Heart left ventricle (tissue), 16 donors: Measurements from ENCODE around the gene POMT1. TPM values are rescaled to one million over a fixed set of nuclear protein-coding genes. Genes with fewer than 3 reads are reported as not detected.
A peak's percentile ranks its signal among the peaks of the same experiment; 100 is the strongest.
"Not testable (repeated sequence)": the region's sequence is repeated elsewhere in the genome, so short reads cannot be mapped to it uniquely, and the experiment has no call there.

Experiments used
- ATAC-seq, 4 donors: fragments of 200-7000 bp; cut with Tn5 transposase; one replicate each; pipeline ENCODE4 v1.9.1; 2020 to 2022; ENCODE audit warnings: moderate library complexity in 4 of 4, mild to moderate bottlenecking in 3 of 4, moderate number of reproducible peaks in 1 of 4
- DNase-seq, 5 donors: peaks; one replicate each; pipeline ENCODE4 v3.0.0-alpha.2; 2020
- H3K27ac ChIP-seq, 12 donors: fragments of 200-600 bp; sonication (generic) in 4 of 12; one replicate each; pipeline versions ENCODE4 v1.5.0 to v1.8.0; 2016 to 2022; ENCODE audit warnings: mild to moderate bottlenecking in 2 of 12
- H3K27me3 ChIP-seq, 9 donors: fragments of 200-600 bp; sonication (generic) in 2 of 9; one replicate each; pipeline versions ENCODE4 v1.5.1 to v1.8.0; 2016 to 2022; ENCODE audit warnings: mild to moderate bottlenecking in 3 of 9
- H3K36me3 ChIP-seq, 9 donors: fragments of 200-600 bp; sonication (generic) in 2 of 9; one replicate each; pipeline versions ENCODE4 v1.5.0 to v1.8.0; 2018 to 2022; ENCODE audit warnings: mild to moderate bottlenecking in 2 of 9
- H3K4me1 ChIP-seq, 12 donors: fragments of 200-600 bp; sonication (generic) in 4 of 12; one replicate each; pipeline versions ENCODE4 v1.5.0 to v1.8.0; 2016 to 2022; ENCODE audit warnings: mild to moderate bottlenecking in 3 of 12
- H3K4me3 ChIP-seq, 12 donors: fragments of 200-600 bp; sonication (generic) in 4 of 12; one replicate each; pipeline versions ENCODE4 v1.5.0 to v1.8.0; 2017 to 2022; ENCODE audit warnings: mild to moderate bottlenecking in 9 of 12, moderate library complexity in 4 of 12
- H3K9me3 ChIP-seq, 12 donors: fragments of 200-600 bp; sonication (generic) in 4 of 12; one replicate each; pipeline versions ENCODE4 v1.5.0 to v1.8.0; 2016 to 2022; ENCODE audit warnings: mild to moderate bottlenecking in 1 of 12
- CTCF ChIP-seq, 12 donors: fragments of 200-600 bp; sonication (generic) in 4 of 12; IDR thresholded peaks; one replicate each; pipeline versions ENCODE4 v1.5.0 to v1.8.0; 2018 to 2022; ENCODE audit warnings: antibody characterized with exemption in 12 of 12, mild to moderate bottlenecking in 5 of 12
- POLR2A ChIP-seq, 2 donors: fragments of 450-650 bp; IDR thresholded peaks; one replicate each; pipeline ENCODE4 v1.6.1; 2017; ENCODE audit warnings: antibody characterized with exemption in 2 of 2, mild to moderate bottlenecking in 2 of 2, moderate library complexity in 2 of 2
- WGBS, 4 donors: extraction: QIAGEN DNeasy Blood & Tissue Kit in 2 of 4; methylation state at CpG; one replicate each; pipeline versions ENCODE4 v1.1.5 to v1.1.7; 2013 to 2018; 5-methylcytosine and 5-hydroxymethylcytosine counted together
- intact Hi-C, 10 donors: fragments of 100-400 bp; cut with DNase I; formaldehyde crosslinking; loops; one replicate each; pipeline versions ENCODE4 v1.11.1 to v1.14.2; 2022
- polyA plus RNA-seq, 2 donors: library from polyadenylated mRNA; stranded (reverse); fragments of 200-250 nt; gene quantifications; one replicate each; pipeline ENCODE4 v1.2.3, GENCODE V29; 2013
- total RNA-seq, 9 donors: library from RNA; depleted of rRNA in 2 of 9; stranded (reverse); fragments of >200 nt in 2 of 9; fragmentation: NEBNext Ultra II Directional in 3 of 9; extraction: Animal tissue kit (Norgen Biotek cat#: 25700) in 3 of 9; gene quantifications; one replicate each; pipeline versions ENCODE4 v1.1.0 to v1.2.4, GENCODE V29; 2016 to 2023
- donor health status: ischemic (EF 13 %, LVEDD 7.1; RV severe dilation, severe dysfunction).
- donor health status: healthy with polysubstance abuse.
- donor health status: DM: no; HTN: yes; CAD: no.
- donor health status: DM: no; HTN: no; CAD: no.
- donor health status: ischemic (EF 25% LVEDD 6.9; RV normal size, moderate dysfunction).
- donor health status: ischemic (EF 25% LVEDD 5.7; RV mildly dilated, moderate dysfunction).
- donor health status: healthy.
- donor health status: DM: yes; HTN: yes; CAD: no.
- donor health status: ischemic (EF 35%, LVEDD 5.7; RV mildly dilated, moderate dysfunction).
- donor health status: nonischemic (EF 11% LVEDD 7.7; RV severe dilation, severe dysfunction).
- donor health status: DM: yes; HTN: yes; CAD: no.
- donor health status: PGD.
- donor health status: ischemic (EF 29% LVEDD 5.4; RV normal size, mild dysfunction).
- donor health status: nonischemic (EF 23%, LVEDD 6.1; RV moderate dilation, normal function).

Gene POMT1
- total and polyA plus RNA-seq, 11 donors = 15.3 to 28.8 (median 20.3) TPM

GRCh38 chr9:131470581-131470991 is 32.1 kb upstream of the POMT1 start:
- Histone ChIP-seq H3K9me3 (peaks cover 0 to 12% (median 0%) of the 10 kb centered on the region in 12 donors), H3K27me3 (no peaks in the 10 kb centered on the region), H3K27ac (no peak overlapping the region), H3K4me3 (no peak overlapping the region), H3K4me1 (peaks cover 0 to 8% (median 0%) of the 10 kb centered on the region in 12 donors), H3K36me3 (peaks cover 0 to 100% (median 98%) of the 10 kb centered on the region in 9 donors)
- intact Hi-C loops = loop anchor here in 6 of 10 donors (5.0 to 10.0 kb wide), 4 partner anchors 66 to 93 kb away; partner anchors contain the start of gene PRRC2B (in 3 of the 6)
- ATAC-seq = peak in 2 of 4 donors; percentile 7 to 16
- TF ChIP-seq CTCF (IDR thresholded peaks at IDR 0.05) (no peak), POLR2A (IDR thresholded peaks at IDR 0.05) (no peak)
- no peak for DNase-seq
- WGBS, 4 donors = 96 to 98% (median 97%) methylated on average over 10 to 12 of the region's 12 CpGs

GRCh38 chr9:131472085-131472484 is 30.6 kb upstream of the POMT1 start:
- not testable (repeated sequence) for H3K27ac ChIP-seq, H3K27me3 ChIP-seq, DNase-seq, ATAC-seq, H3K4me3 ChIP-seq
- Histone ChIP-seq H3K9me3 (peaks cover 0 to 12% (median 0%) of the 10 kb centered on the region in 12 donors), H3K4me1 (peaks cover 0 to 19% (median 6%) of the 10 kb centered on the region in 12 donors), H3K36me3 (peaks cover 0 to 100% (median 99%) of the 10 kb centered on the region in 9 donors)
- intact Hi-C loops = loop anchor here in 6 of 10 donors (5.0 to 10.0 kb wide), 4 partner anchors 67 to 95 kb away; partner anchors contain the start of gene PRRC2B (in 3 of the 6)
- 94 to 99% (median 96%) methylated on average over 5 of the region's 5 CpGs for WGBS, 4 donors

DNA sequence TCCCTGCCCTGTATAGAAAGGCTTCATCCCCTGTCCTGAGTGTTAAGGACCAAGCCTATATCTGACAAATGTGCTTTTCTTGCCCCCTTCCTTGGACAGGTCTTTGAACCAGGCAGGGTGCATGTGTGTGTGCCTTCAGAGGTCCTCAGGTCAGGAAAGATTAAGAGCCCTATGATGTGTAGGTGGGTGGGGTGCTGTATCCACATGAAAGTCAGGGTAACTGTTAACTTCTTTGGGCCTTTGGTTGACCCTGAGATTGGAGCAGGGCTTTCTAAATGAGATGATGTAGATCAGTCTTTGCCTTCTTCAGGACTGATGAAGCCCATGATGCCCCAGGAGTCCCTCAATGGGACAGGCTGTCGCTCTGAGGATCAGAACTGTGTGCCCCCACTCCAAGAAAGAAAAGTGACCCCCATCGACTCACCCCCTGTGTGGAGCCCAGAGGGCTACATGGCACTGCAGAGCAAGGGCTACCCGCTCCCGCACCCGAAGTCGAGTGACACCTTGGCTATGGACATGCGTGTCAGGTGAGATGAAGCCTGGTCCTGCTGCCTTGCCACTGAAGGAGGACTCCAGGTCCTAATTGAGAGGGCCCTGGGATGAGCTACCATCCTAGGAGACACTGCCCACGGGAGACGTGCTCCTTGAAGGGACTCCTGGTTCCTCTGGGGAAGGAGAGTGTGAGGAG is 29.4 kb upstream of the POMT1 start:
- Histone ChIP-seq H3K27ac (no peak overlapping the region), H3K4me1 (peaks cover 0 to 28% (median 12%) of the 10 kb centered on the region in 12 donors), H3K36me3 (peaks cover 0 to 100% (median 99%) of the 10 kb centered on the region in 9 donors), H3K27me3 (no peaks in the 10 kb centered on the region), H3K9me3 (peaks cover 0 to 12% (median 0%) of the 10 kb centered on the region in 12 donors), H3K4me3 (no peak overlapping the region)
- ATAC-seq (no peak), DNase-seq (no peak)
- intact Hi-C loops = loop anchor here in 6 of 10 donors (5.0 to 10.0 kb wide), 4 partner anchors 69 to 96 kb away; partner anchors contain the start of gene PRRC2B (in 3 of the 6)
- 93 to 96% (median 94%) methylated on average over 3 to 9 of the region's 9 CpGs for WGBS, 4 donors
- TF ChIP-seq CTCF (IDR thresholded peaks at IDR 0.05) (no peak), POLR2A (IDR thresholded peaks at IDR 0.05) (no peak)

DNA sequence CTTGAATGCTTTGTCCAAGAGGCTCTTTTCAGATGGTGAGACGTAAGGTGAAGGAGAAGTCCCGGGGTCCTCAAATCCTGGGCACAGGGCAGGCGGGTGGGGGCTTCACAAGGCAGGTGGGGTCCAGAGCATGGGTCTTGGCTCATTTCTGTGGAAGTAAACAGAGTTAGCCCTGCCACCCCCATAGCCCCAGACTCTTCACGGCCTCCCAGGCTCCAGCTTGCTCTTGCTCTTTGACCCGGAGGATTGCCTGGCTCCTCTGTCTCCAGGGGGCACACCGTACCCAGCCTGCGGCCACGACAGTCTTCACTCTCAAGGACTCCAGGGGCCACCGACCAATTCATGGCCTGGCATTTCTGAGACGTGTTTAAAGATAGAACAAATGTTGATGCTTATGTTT is 28.8 kb upstream of the POMT1 start:
- no peaks in the 10 kb centered on the region for H3K27me3 ChIP-seq
- H3K4me3 ChIP-seq = no peak overlapping the region
- peaks cover 0 to 12% (median 0%) of the 10 kb centered on the region in 12 donors for H3K9me3 ChIP-seq
- no peak for ATAC-seq
- H3K4me1 ChIP-seq = peaks cover 0 to 32% (median 12%) of the 10 kb centered on the region in 12 donors
- TF ChIP-seq POLR2A (IDR thresholded peaks at IDR 0.05) = no peak
- TF ChIP-seq CTCF (IDR thresholded peaks at IDR 0.05) = no peak
- peaks cover 0 to 100% (median 99%) of the 10 kb centered on the region in 9 donors for H3K36me3 ChIP-seq
- intact Hi-C loops = loop anchor here in 6 of 10 donors (5.0 to 10.0 kb wide), 4 partner anchors 69 to 97 kb away; partner anchors contain the start of gene PRRC2B (in 3 of the 6)
- no peak for DNase-seq
- H3K27ac ChIP-seq = no peak overlapping the region
- 70 to 77% (median 76%) methylated on average over 10 of the region's 10 CpGs for WGBS, 4 donors
